Neutrophil (primary cell): ENCODE results near the gene CD34.

Source experiments
- H3K27ac ChIP-seq: fragments of 200-600 bp; sonication (generic); 2 replicates; pipeline ENCODE4 v1.5.1; 2016; ENCODE audit warnings: mild to moderate bottlenecking, moderate library complexity
- H3K27me3 ChIP-seq: fragments of 200-600 bp; sonication (generic); 2 replicates; pipeline ENCODE4 v1.6.0; 2016; ENCODE audit warnings: mild to moderate bottlenecking
- H3K36me3 ChIP-seq: fragments of 200-600 bp; sonication (generic); 2 replicates; pipeline ENCODE4 v1.5.1; 2017
- H3K4me1 ChIP-seq, 2 experiments: fragments of 200-600 bp in 1 of 2; sonication (generic) in 1 of 2; 1 replicate in 1 of 2; 2 replicates in 1 of 2; pipeline versions ENCODE4 v1.5.1 to v1.6.1; 2013 to 2016; ENCODE audit warnings: low read depth in 1 of 2, low read length in 1 of 2, mild to moderate bottlenecking in 1 of 2, moderate library complexity in 1 of 2; ENCODE audit not compliant: control insufficient read depth in 1 of 2, insufficient read depth in 1 of 2
- H3K4me3 ChIP-seq, 2 experiments: fragments of 200-600 bp in 1 of 2; sonication (generic) in 1 of 2; 1 replicate in 1 of 2; 2 replicates in 1 of 2; pipeline ENCODE4 v1.5.1; 2013 to 2016; ENCODE audit warnings: low read depth in 1 of 2, low read length in 1 of 2, mild to moderate bottlenecking in 1 of 2, moderate library complexity in 1 of 2
- H3K9me3 ChIP-seq: fragments of 200-600 bp; sonication (generic); 2 replicates; pipeline ENCODE4 v1.5.1; 2016
- CTCF ChIP-seq: fragments of 200-600 bp; sonication (generic); IDR thresholded peaks from 2 replicates; pipeline ENCODE4 v1.5.1; 2016; ENCODE audit warnings: antibody characterized with exemption

The CD34 gene

GRCh38 chr1:207925210-207925609, 14.3 kb upstream of the CD34 start:
- H3K27me3 ChIP-seq, result peaks cover 52% of the 10 kb centered on the region
- TF ChIP-seq CTCF, result no peak
- no peaks in the 10 kb centered on the region for H3K4me1 ChIP-seq
- H3K9me3 ChIP-seq, result no peaks in the 10 kb centered on the region
- H3K27ac ChIP-seq, result no peak overlapping the region
- no peaks in the 10 kb centered on the region for H3K36me3 ChIP-seq
- H3K4me3 ChIP-seq, result no peak overlapping the region

DNA sequence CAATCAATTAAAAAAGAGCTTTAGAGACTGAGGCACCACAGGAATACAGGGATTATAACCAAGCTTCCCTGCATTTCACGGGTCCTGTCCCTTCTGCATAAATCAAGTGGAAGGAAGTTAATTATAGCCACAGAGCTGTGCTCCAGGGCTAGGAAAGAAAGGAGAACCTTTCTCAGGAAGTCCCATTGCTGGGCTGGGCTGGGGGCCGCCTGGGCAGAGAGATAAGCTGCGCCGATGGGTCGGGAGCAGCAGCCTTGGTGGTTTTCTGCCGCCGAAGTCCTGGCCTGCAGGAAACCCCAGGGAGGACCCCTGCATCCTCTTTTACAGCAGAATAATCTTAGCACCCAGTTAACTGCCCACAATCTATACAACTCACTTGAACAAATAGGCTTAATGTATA, 12.6 kb upstream of the CD34 start:
- H3K27ac ChIP-seq, result no peak overlapping the region

GRCh38 chr1:207923121-207923520, 12.2 kb upstream of the CD34 start:
- Histone ChIP-seq H3K9me3 (no peaks in the 10 kb centered on the region), H3K27ac (no peak overlapping the region), H3K36me3 (no peaks in the 10 kb centered on the region), H3K27me3 (peaks cover 62% of the 10 kb centered on the region), H3K4me3 (no peak overlapping the region), H3K4me1 (no peaks in the 10 kb centered on the region)
- no peak for TF ChIP-seq CTCF

More for the DNA sequence above, 12.6 kb upstream of the CD34 start:
- Histone ChIP-seq H3K4me3 (no peak overlapping the region), H3K36me3 (no peaks in the 10 kb centered on the region), H3K4me1 (no peaks in the 10 kb centered on the region), H3K9me3 (no peaks in the 10 kb centered on the region), H3K27me3 (peaks cover 62% of the 10 kb centered on the region)
- TF ChIP-seq CTCF, result no peak

- Histone ChIP-seq H3K4me3 (no peak overlapping the region), H3K36me3 (no peaks in the 10 kb centered on the region), H3K27me3 (peaks cover 62% of the 10 kb centered on the region), H3K4me1 (no peaks in the 10 kb centered on the region), H3K9me3 (no peaks in the 10 kb centered on the region), H3K27ac (no peak overlapping the region)
- TF ChIP-seq CTCF, result no peak
These were observed 11.6 kb upstream of the CD34 start for GRCh38 chr1:207922554-207922953.

DNA sequence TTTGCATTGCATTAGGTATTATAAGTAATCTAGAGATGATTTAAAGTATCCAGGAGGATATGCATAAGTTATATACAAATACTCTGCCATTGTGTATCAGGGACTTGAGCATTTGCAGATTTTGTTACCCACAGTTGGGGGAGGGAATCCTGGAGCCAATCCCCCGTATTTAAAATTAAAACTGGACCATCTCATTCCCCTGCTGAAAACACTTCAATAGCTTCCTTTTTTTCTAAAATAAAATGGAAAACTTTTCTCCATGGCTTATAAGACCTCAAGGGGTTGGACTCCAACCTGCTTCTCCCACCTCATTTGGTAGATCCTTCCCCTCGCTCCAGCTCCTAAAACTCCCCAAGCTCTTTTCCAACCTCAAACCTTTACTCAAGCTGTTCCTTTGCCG, 10.4 kb upstream of the CD34 start:
- Histone ChIP-seq H3K27ac (no peak overlapping the region), H3K36me3 (no peaks in the 10 kb centered on the region), H3K27me3 (peaks cover 62% of the 10 kb centered on the region), H3K4me3 (no peak overlapping the region), H3K4me1 (no peaks in the 10 kb centered on the region), H3K9me3 (no peaks in the 10 kb centered on the region)
- TF ChIP-seq CTCF, result no peak

DNA sequence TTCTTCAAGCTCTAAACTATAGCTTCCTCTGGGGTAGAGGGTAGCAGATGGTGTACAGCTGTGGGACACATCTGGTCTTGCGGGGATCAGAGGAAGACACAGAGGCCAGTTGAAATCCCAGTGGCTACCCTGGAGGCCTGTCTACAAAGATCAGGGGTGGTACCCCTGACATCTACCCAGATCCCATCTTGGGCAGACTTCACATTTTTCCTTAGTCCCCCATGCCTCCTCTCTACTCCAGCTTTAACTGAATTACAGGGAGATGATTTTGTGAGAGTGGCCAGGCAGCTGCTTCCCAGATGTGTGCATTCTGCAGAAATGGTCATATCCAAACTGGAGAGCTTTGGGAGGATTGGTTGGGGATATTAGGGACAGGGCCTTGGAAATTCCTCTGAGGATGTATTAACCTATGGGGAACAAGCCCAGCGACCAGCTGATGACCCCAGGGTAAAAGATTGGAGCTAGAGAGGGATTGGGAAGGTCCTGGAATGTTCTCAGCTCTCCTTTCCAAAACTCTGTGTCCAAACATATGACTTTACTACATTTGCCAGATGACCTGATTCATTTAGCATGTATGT, 9.6 kb upstream of the CD34 start:
- no peaks in the 10 kb centered on the region for H3K36me3 ChIP-seq
- no peak overlapping the region for H3K4me3 ChIP-seq
- no peaks in the 10 kb centered on the region for H3K4me1 ChIP-seq
- no peak for TF ChIP-seq CTCF
- no peaks in the 10 kb centered on the region for H3K9me3 ChIP-seq
- peaks cover 62% of the 10 kb centered on the region for H3K27me3 ChIP-seq
- no peak overlapping the region for H3K27ac ChIP-seq
